SK-N-SH (cell line): ENCODE measurements around the gene CELSR1. TPM values are rescaled to one million over a fixed set of nuclear protein-coding genes. Genes with fewer than 3 reads are reported as not detected.

Experiments used
- CTCF ChIA-PET: fragments of 300-600, 350-600 bp; formaldehyde crosslinking; extraction: SDS; loops from one replicate; lab custom pipeline; 2021; lab: Yijun Ruan, JAX
- POLR2A ChIA-PET: fragments of 350-600 bp; sonication (Branson Sonifier 250); formaldehyde crosslinking; extraction: SDS; loops from one replicate; lab custom pipeline; 2020; ENCODE audit warnings: antibody characterized with exemption, inconsistent platforms; lab: Yijun Ruan, JAX
- DNase-seq: peaks from one replicate; pipeline ENCODE4 v3.0.0; 2012
- H2AFZ ChIP-seq: fragments of 200-600 bp; sonication (generic); 2 replicates; pipeline ENCODE4 v1.8.1; 2016; ENCODE audit warnings: antibody characterized with exemption, mild to moderate bottlenecking, low read depth
- H3F3A ChIP-seq: fragments of 200-600 bp; sonication (generic); replicated peaks from 2 replicates; pipeline ENCODE3; 2016; ENCODE audit warnings: antibody characterized with exemption, mild to moderate bottlenecking; ENCODE audit not compliant: insufficient read depth
- H3K27ac ChIP-seq, 2 experiments: fragments of 200-500 bp in 1 of 2; fragments of 200-600 bp in 1 of 2; sonication (Bioruptor generic) in 1 of 2; sonication (generic), shearing (Covaris generic) in 1 of 2; 2 replicates each; pipeline versions ENCODE4 v1.5.1 to v1.6.1; 2014 to 2016; ENCODE audit warnings: low read depth in 2 of 2, inconsistent platforms in 1 of 2, low read length in 1 of 2, mild to moderate bottlenecking in 1 of 2, mixed read lengths in 1 of 2
- H3K27me3 ChIP-seq: fragments of 200-600 bp; sonication (generic), shearing (Covaris generic); 2 replicates; pipeline ENCODE4 v1.6.1; 2016; ENCODE audit warnings: mixed run types; ENCODE audit not compliant: insufficient read depth
- H3K36me3 ChIP-seq, 2 experiments: fragments of 200-500 bp in 1 of 2; fragments of 200-600 bp in 1 of 2; sonication (Bioruptor generic) in 1 of 2; sonication (generic) in 1 of 2; replicated peaks in 1 of 2; 2 replicates each; pipeline versions ENCODE3 to v1.5.1; 2014 to 2016; ENCODE audit warnings: low read length in 1 of 2, mild to moderate bottlenecking in 1 of 2; ENCODE audit not compliant: insufficient read depth in 2 of 2, control insufficient read depth in 1 of 2
- H3K4me1 ChIP-seq, 2 experiments: fragments of 200-500 bp in 1 of 2; fragments of 200-600 bp in 1 of 2; sonication (Bioruptor generic) in 1 of 2; sonication (generic), shearing (Covaris generic) in 1 of 2; 2 replicates each; pipeline versions ENCODE4 v1.5.1 to v1.6.1; 2014 to 2016; ENCODE audit warnings: low read depth in 1 of 2, low read length in 1 of 2, mixed run types in 1 of 2; ENCODE audit not compliant: insufficient read depth in 2 of 2, control insufficient read depth in 1 of 2
- H3K4me2 ChIP-seq: fragments of 200-600 bp; sonication (generic), shearing (Covaris generic); 2 replicates; pipeline ENCODE4 v1.6.1; 2017; ENCODE audit warnings: mixed run types
- H3K4me3 ChIP-seq, 2 experiments: fragments of 200-500 bp in 1 of 2; fragments of 200-600 bp in 1 of 2; sonication (Bioruptor generic) in 1 of 2; sonication (generic), shearing (Covaris generic) in 1 of 2; 2 replicates each; pipeline versions ENCODE4 v1.5.1 to v1.8.1; 2014 to 2016; ENCODE audit warnings: low read depth in 2 of 2, inconsistent platforms in 1 of 2, low read length in 1 of 2, mild to moderate bottlenecking in 1 of 2, mixed read lengths in 1 of 2, moderate library complexity in 1 of 2
- H3K79me2 ChIP-seq: fragments of 200-600 bp; sonication (generic); 2 replicates; pipeline ENCODE4 v1.8.1; 2017; ENCODE audit warnings: mild to moderate bottlenecking; ENCODE audit not compliant: insufficient read depth
- H3K9ac ChIP-seq: fragments of 200-600 bp; sonication (generic); 2 replicates; pipeline ENCODE4 v1.6.1; 2017; ENCODE audit warnings: mixed run types
- H3K9me2 ChIP-seq: fragments of 200-600 bp; sonication (generic); 2 replicates; pipeline ENCODE4 v1.6.1; 2017; ENCODE audit warnings: mixed run types
- H3K9me3 ChIP-seq: fragments of 200-600 bp; sonication (generic); 2 replicates; pipeline ENCODE4 v1.6.1; 2017; ENCODE audit warnings: mixed run types, mild to moderate bottlenecking, moderate library complexity
- H4K20me1 ChIP-seq: fragments of 200-600 bp; sonication (generic); 2 replicates; pipeline ENCODE4 v1.6.1; 2017; ENCODE audit warnings: mild to moderate bottlenecking, mixed run types; ENCODE audit not compliant: insufficient read depth
- ELF1 ChIP-seq: IDR thresholded peaks from 2 replicates; pipeline ENCODE4 v1.4.0; 2012
- EP300 ChIP-seq, 2 experiments: IDR thresholded peaks; 2 replicates each; pipeline versions ENCODE4 v1.4.0 to v1.6.1; 2012; ENCODE audit warnings: borderline replicate concordance in 1 of 2, low read depth in 1 of 2, low read length in 1 of 2
- EZH2phosphoT487 ChIP-seq: fragments of 200-600 bp; sonication (generic); IDR thresholded peaks from 2 replicates; pipeline ENCODE4 v1.6.1; 2017; ENCODE audit warnings: low read depth, mixed run types, mild to moderate bottlenecking, antibody characterized with exemption, moderate library complexity, borderline replicate concordance
- FOSL2 ChIP-seq: IDR thresholded peaks from 2 replicates; pipeline ENCODE4 v1.4.0; 2012; ENCODE audit warnings: low read depth, mild to moderate bottlenecking, moderate library complexity, borderline replicate concordance
- FOXJ3 ChIP-seq: sonication (generic); formaldehyde crosslinking; IDR thresholded peaks from 2 replicates; pipeline ENCODE4 v1.5.1; 2020; ENCODE audit warnings: mild to moderate bottlenecking, missing genetic modification reagents
- FOXM1 ChIP-seq: IDR thresholded peaks from 2 replicates; pipeline ENCODE4 v1.4.0; 2012; ENCODE audit warnings: low read depth, mild to moderate bottlenecking
- GATA2 ChIP-seq: sonication (generic); formaldehyde crosslinking; IDR thresholded peaks from 2 replicates; pipeline ENCODE4 v1.5.0; 2020; ENCODE audit warnings: mild to moderate bottlenecking, missing genetic modification reagents
- JUND ChIP-seq: IDR thresholded peaks from 2 replicates; pipeline ENCODE4 v1.4.0; 2012
- MEF2A ChIP-seq: IDR thresholded peaks from 2 replicates; pipeline ENCODE4 v1.4.0; 2012; ENCODE audit warnings: low read depth, borderline replicate concordance
- NFIC ChIP-seq: IDR thresholded peaks from 2 replicates; pipeline ENCODE4 v1.4.0; 2012; ENCODE audit warnings: borderline replicate concordance
- NRF1 ChIP-seq: IDR thresholded peaks from 2 replicates; pipeline ENCODE4 v1.6.1; 2012; ENCODE audit warnings: low read depth, mild to moderate bottlenecking, low read length
- RAD21 ChIP-seq: IDR thresholded peaks from 2 replicates; pipeline ENCODE4 v1.6.1; 2012; ENCODE audit warnings: mild to moderate bottlenecking, low read length
- RCOR1 ChIP-seq: fragments of 150-350 bp; IDR thresholded peaks from 2 replicates; pipeline ENCODE4 v1.6.1; 2017; ENCODE audit warnings: antibody characterized with exemption, low read length
- RXRA ChIP-seq: IDR thresholded peaks from 2 replicates; pipeline ENCODE4 v1.4.0; 2012; ENCODE audit warnings: low read depth, mild to moderate bottlenecking, borderline replicate concordance
- SIN3A ChIP-seq: IDR thresholded peaks from 2 replicates; pipeline ENCODE4 v1.6.1; 2012; ENCODE audit warnings: low read depth, mild to moderate bottlenecking, low read length, moderate library complexity, borderline replicate concordance
- SMC3 ChIP-seq: IDR thresholded peaks from 2 replicates; pipeline ENCODE4 v1.6.1; 2012; ENCODE audit warnings: low read depth, low read length, improper control_type of control experiment
- TAF1 ChIP-seq: IDR thresholded peaks from 2 replicates; pipeline ENCODE4 v1.6.1; 2012; ENCODE audit warnings: low read depth, mild to moderate bottlenecking, low read length, moderate library complexity, borderline replicate concordance
- TCF12 ChIP-seq: IDR thresholded peaks from 2 replicates; pipeline ENCODE4 v1.4.0; 2012
- TEAD4 ChIP-seq: IDR thresholded peaks from 2 replicates; pipeline ENCODE4 v1.4.0; 2012; ENCODE audit warnings: mild to moderate bottlenecking, borderline replicate concordance; ENCODE audit not compliant: insufficient read depth
- YY1 ChIP-seq: IDR thresholded peaks from 2 replicates; pipeline ENCODE4 v1.4.0; 2012; ENCODE audit warnings: low read depth, mild to moderate bottlenecking
- WGBS: methylation state at CpG from one replicate; pipeline ENCODE4 v1.1.6; 2017; ENCODE audit warnings: low lambda C conversion rate; 5-methylcytosine and 5-hydroxymethylcytosine counted together
- polyA plus RNA-seq, 3 experiments: library from polyadenylated mRNA; depleted of rRNA; stranded (reverse); fragments of >200 nt; gene quantifications; 2 replicates each; pipeline ENCODE4 v1.2.3, GENCODE V29; 2012
- TF ChIP-seq, protein P1 (sequence below): fragments of 200-600 bp; sonication (generic); IDR thresholded peaks from 2 replicates; pipeline ENCODE4 v1.6.1; 2017; ENCODE audit warnings: antibody characterized with exemption, mild to moderate bottlenecking, moderate library complexity
- TF ChIP-seq, protein P2 (sequence below): fragments of 150-350 bp; IDR thresholded peaks from 2 replicates; pipeline ENCODE4 v1.6.1; 2017; ENCODE audit warnings: antibody characterized with exemption, low read length, low read depth, borderline replicate concordance
- TF ChIP-seq, protein P3 (sequence below): IDR thresholded peaks from 2 replicates; pipeline ENCODE4 v1.4.0; 2012; ENCODE audit warnings: low read depth, borderline replicate concordance
- TF ChIP-seq, protein P4 (sequence below): IDR thresholded peaks from 2 replicates; pipeline ENCODE4 v1.4.0; 2012; ENCODE audit warnings: low read depth, borderline replicate concordance
- TF ChIP-seq, protein P5 (sequence below): IDR thresholded peaks from 2 replicates; pipeline ENCODE4; 2012
- TF ChIP-seq, protein P6 (sequence below): fragments of 150-350 bp; IDR thresholded peaks from 2 replicates; pipeline ENCODE4 v1.6.1; 2016; ENCODE audit warnings: mild to moderate bottlenecking, low read depth, low read length

The CELSR1 gene
- polyA plus RNA-seq, 1 of the 3 experiments (the other 2 are of a cell fraction) = 5.0 TPM

DNA sequence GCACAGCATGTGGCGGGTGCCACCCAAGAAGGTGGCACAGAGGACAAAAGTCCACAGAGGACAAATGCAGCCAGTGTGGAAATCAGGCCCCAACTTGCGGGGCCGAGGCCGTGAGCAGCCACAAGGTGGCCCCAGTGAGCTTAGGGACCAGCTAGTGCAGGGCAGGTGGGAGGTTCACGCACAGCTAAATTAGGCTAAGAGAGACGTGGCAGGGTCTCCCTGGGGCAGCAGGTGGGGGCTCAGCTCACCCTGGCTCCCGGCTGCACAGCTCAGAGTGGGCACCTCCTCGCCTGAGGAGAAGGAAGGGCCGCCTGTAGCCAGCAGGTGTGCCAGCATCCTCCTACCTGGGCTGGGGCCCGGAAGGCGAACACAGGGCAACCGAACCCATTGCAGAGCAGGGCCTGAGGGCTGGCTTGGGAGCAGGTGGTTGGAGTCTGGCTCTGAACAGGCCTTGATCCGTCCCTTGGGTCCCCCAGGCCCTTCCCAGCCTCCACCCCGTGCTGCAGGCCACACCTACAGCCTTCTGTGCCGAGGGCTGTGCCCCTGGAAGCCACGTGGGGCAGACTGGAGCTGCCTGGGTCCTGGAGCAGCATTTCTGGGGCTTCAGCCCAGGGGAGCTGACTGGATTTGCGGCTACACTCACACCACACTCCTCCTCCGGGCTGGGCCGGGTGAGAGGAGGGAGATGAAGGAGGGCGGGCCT is 26.1 kb upstream of the CELSR1 start:
- Histone ChIP-seq H3K79me2 (no peaks in the 10 kb centered on the region), H3K4me3 (no peak overlapping the region; a peak in 1 of 4 replicates), H3K9ac (no peak overlapping the region), H3K27me3 (no peaks in the 10 kb centered on the region), H3K27ac (0 out of 4 replicates have a peak overlapping the region, but pooled peaks of 1 of the 2 experiments have one; percentile 8), H4K20me1 (no peaks in the 10 kb centered on the region), H3K9me2 (no peaks in the 10 kb centered on the region), H3K4me2 (no peak overlapping the region), H3K36me3 (no peaks in the 10 kb centered on the region), H3F3A (peaks cover 8% of the 10 kb centered on the region), H3K4me1 (peaks cover 0 to 12% of the 10 kb centered on the region in 2 experiments; a peak in 1 of 4 replicates), H2AFZ (no peak overlapping the region), H3K9me3 (no peaks in the 10 kb centered on the region)
- ChIA-PET POLR2A (interaction anchor here (1.0 to 1.5 kb wide), 5 partner anchors 58 to 199 kb away, joined by 3 to 5 read pairs (median 3); partner anchors contain the start of gene TBC1D22A), CTCF (interaction anchor here (0.6 to 3.6 kb wide), 79 partner anchors 10 to 1937 kb away, joined by 3 to 76 read pairs (median 5); partner anchors contain the start of genes CERK, GRAMD4 and TBC1D22A)
- DNase-seq = peak; percentile 85
- 30% methylated on average over 8 of the region's 20 CpGs for WGBS
- TF ChIP-seq EP300 (IDR thresholded peaks at IDR 0.05; ENCODE audit: borderline replicate concordance in 1 of 2, low read depth in 1 of 2, low read length in 1 of 2) (no peak), RXRA (no peak), SIN3A (no peak), TCF12 (no peak), TEAD4 (no peak), FOXJ3 (CRISPR knock-in tag) (no peak), NRF1 (no peak), SMC3 (peak; percentile 82), GATA2 (0 out of 2 replicates have a peak, but pooled peaks have one; percentile 4), ELF1 (no peak), MEF2A (no peak), FOSL2 (no peak), FOXM1 (no peak), TAF1 (no peak), RAD21 (peak; percentile 84), RCOR1 (0 out of 2 replicates have a peak, but pooled peaks have one; percentile 10), JUND (no peak), YY1 (no peak), EZH2phosphoT487 (no peak), NFIC (no peak)
- TF ChIP-seq, protein P1, sequence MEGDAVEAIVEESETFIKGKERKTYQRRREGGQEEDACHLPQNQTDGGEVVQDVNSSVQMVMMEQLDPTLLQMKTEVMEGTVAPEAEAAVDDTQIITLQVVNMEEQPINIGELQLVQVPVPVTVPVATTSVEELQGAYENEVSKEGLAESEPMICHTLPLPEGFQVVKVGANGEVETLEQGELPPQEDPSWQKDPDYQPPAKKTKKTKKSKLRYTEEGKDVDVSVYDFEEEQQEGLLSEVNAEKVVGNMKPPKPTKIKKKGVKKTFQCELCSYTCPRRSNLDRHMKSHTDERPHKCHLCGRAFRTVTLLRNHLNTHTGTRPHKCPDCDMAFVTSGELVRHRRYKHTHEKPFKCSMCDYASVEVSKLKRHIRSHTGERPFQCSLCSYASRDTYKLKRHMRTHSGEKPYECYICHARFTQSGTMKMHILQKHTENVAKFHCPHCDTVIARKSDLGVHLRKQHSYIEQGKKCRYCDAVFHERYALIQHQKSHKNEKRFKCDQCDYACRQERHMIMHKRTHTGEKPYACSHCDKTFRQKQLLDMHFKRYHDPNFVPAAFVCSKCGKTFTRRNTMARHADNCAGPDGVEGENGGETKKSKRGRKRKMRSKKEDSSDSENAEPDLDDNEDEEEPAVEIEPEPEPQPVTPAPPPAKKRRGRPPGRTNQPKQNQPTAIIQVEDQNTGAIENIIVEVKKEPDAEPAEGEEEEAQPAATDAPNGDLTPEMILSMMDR = peak; percentile 70
- TF ChIP-seq, protein P2, sequence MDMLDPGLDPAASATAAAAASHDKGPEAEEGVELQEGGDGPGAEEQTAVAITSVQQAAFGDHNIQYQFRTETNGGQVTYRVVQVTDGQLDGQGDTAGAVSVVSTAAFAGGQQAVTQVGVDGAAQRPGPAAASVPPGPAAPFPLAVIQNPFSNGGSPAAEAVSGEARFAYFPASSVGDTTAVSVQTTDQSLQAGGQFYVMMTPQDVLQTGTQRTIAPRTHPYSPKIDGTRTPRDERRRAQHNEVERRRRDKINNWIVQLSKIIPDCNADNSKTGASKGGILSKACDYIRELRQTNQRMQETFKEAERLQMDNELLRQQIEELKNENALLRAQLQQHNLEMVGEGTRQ = no peak
- TF ChIP-seq, protein P3, sequence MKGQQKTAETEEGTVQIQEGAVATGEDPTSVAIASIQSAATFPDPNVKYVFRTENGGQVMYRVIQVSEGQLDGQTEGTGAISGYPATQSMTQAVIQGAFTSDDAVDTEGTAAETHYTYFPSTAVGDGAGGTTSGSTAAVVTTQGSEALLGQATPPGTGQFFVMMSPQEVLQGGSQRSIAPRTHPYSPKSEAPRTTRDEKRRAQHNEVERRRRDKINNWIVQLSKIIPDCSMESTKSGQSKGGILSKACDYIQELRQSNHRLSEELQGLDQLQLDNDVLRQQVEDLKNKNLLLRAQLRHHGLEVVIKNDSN = no peak
- TF ChIP-seq, protein P4, sequence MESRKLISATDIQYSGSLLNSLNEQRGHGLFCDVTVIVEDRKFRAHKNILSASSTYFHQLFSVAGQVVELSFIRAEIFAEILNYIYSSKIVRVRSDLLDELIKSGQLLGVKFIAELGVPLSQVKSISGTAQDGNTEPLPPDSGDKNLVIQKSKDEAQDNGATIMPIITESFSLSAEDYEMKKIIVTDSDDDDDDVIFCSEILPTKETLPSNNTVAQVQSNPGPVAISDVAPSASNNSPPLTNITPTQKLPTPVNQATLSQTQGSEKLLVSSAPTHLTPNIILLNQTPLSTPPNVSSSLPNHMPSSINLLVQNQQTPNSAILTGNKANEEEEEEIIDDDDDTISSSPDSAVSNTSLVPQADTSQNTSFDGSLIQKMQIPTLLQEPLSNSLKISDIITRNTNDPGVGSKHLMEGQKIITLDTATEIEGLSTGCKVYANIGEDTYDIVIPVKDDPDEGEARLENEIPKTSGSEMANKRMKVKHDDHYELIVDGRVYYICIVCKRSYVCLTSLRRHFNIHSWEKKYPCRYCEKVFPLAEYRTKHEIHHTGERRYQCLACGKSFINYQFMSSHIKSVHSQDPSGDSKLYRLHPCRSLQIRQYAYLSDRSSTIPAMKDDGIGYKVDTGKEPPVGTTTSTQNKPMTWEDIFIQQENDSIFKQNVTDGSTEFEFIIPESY = no peak
- TF ChIP-seq, protein P5, sequence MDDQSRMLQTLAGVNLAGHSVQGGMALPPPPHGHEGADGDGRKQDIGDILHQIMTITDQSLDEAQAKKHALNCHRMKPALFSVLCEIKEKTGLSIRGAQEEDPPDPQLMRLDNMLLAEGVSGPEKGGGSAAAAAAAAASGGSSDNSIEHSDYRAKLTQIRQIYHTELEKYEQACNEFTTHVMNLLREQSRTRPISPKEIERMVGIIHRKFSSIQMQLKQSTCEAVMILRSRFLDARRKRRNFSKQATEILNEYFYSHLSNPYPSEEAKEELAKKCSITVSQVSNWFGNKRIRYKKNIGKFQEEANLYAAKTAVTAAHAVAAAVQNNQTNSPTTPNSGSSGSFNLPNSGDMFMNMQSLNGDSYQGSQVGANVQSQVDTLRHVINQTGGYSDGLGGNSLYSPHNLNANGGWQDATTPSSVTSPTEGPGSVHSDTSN = no peak
- TF ChIP-seq, protein P6, sequence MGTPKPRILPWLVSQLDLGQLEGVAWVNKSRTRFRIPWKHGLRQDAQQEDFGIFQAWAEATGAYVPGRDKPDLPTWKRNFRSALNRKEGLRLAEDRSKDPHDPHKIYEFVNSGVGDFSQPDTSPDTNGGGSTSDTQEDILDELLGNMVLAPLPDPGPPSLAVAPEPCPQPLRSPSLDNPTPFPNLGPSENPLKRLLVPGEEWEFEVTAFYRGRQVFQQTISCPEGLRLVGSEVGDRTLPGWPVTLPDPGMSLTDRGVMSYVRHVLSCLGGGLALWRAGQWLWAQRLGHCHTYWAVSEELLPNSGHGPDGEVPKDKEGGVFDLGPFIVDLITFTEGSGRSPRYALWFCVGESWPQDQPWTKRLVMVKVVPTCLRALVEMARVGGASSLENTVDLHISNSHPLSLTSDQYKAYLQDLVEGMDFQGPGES = no peak
